ENCODE results near the gene KIRREL3. TPM values are rescaled to one million over a fixed set of nuclear protein-coding genes. Genes with fewer than 3 reads are reported as not detected.

Gene KIRREL3
- polyA plus RNA-seq, 1 donor (not counting 4 experiments of a cell fraction or from before 2014, with no cell fraction given): 0.04 TPM

DNA sequence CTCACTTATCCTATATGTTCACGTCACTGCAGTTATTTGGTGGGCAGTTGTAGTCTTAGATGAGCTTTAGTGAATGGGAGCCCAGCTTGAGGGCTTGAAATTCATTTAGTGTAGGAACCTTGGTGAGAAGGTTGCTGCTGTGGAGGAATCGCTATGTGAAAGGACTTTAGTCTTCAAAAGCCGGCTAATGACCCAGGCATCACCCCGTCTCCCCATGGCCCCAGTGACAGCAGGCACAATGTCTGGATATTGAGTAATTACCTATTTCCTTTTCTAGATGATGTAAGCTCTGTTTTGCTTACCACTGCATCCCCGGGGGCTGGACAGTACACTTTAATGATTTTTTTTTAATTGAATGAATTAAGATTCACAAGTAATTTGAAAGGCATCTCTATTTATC, 361.9 kb downstream of the KIRREL3 start:
- peaks cover 7% of the 10 kb centered on the region for H3K4me1 ChIP-seq (ENCODE audit: control insufficient read depth, extremely low read depth, insufficient read depth, low read length)
- H3K79me2 ChIP-seq (ENCODE audit: control insufficient read depth, insufficient read depth, low read length): no peaks in the 10 kb centered on the region
- H2AFZ ChIP-seq (ENCODE audit: control insufficient read depth, low read length): no peak overlapping the region
- H3K27ac ChIP-seq (ENCODE audit: control insufficient read depth, insufficient read depth, low read length): no peak overlapping the region
- no peaks in the 10 kb centered on the region for H3K27me3 ChIP-seq (ENCODE audit: control insufficient read depth, extremely low read depth, insufficient read depth, low read length)
- H4K20me1 ChIP-seq (ENCODE audit: control insufficient read depth, extremely low read depth, insufficient read depth, low read length): no peaks in the 10 kb centered on the region
- H3K4me3 ChIP-seq (ENCODE audit: control insufficient read depth in 2 of 3, extremely low read depth in 1 of 3, insufficient read depth in 2 of 3, low read depth in 1 of 3, low read length in 3 of 3): no peak overlapping the region
- no peak overlapping the region for H3K9ac ChIP-seq (ENCODE audit: control insufficient read depth, extremely low read depth, insufficient read depth, low read length)
- H3K9me3 ChIP-seq (ENCODE audit: control insufficient read depth, low read depth, low read length): no peaks in the 10 kb centered on the region
- dilution Hi-C loops (cut with MboI; ENCODE audit: extremely low pct_ligation_motif_present, low sequenced_read_pairs): no loop called here
- TF ChIP-seq, protein P1, sequence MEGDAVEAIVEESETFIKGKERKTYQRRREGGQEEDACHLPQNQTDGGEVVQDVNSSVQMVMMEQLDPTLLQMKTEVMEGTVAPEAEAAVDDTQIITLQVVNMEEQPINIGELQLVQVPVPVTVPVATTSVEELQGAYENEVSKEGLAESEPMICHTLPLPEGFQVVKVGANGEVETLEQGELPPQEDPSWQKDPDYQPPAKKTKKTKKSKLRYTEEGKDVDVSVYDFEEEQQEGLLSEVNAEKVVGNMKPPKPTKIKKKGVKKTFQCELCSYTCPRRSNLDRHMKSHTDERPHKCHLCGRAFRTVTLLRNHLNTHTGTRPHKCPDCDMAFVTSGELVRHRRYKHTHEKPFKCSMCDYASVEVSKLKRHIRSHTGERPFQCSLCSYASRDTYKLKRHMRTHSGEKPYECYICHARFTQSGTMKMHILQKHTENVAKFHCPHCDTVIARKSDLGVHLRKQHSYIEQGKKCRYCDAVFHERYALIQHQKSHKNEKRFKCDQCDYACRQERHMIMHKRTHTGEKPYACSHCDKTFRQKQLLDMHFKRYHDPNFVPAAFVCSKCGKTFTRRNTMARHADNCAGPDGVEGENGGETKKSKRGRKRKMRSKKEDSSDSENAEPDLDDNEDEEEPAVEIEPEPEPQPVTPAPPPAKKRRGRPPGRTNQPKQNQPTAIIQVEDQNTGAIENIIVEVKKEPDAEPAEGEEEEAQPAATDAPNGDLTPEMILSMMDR (optimal IDR thresholded peaks at IDR 0.05 in 1 of 3, IDR thresholded peaks at IDR 0.05 in 1 of 3, conservative IDR thresholded peaks at IDR 0.05 in 1 of 3; ENCODE audit: extremely low read depth in 1 of 3, insufficient read depth in 2 of 3, low read length in 3 of 3): no peak
- no peak for TF ChIP-seq EZH2 (IDR thresholded peaks at IDR 0.05; ENCODE audit: low read length)
- no peak overlapping the region for H3K4me2 ChIP-seq (ENCODE audit: control insufficient read depth, extremely low read depth, insufficient read depth, low read depth, low read length)
- DNase-seq (ENCODE audit: low read depth, low spot score) (no peak), FAIRE-seq (no peak)
- no peaks in the 10 kb centered on the region for H3K36me3 ChIP-seq (ENCODE audit: control insufficient read depth in 2 of 2, extremely low read depth in 1 of 2, insufficient read depth in 2 of 2, low read length in 2 of 2)
- H3K9me1 ChIP-seq (ENCODE audit: control insufficient read depth, extremely low read depth, insufficient read depth, low read length): no peaks in the 10 kb centered on the region

GRCh38 chr11:126637795-126638175, 362.8 kb downstream of the KIRREL3 start:
- Histone ChIP-seq H3K27me3 (ENCODE audit: control insufficient read depth, extremely low read depth, insufficient read depth, low read length) (no peaks in the 10 kb centered on the region), H2AFZ (ENCODE audit: control insufficient read depth, low read length) (no peak overlapping the region), H3K36me3 (ENCODE audit: control insufficient read depth in 2 of 2, extremely low read depth in 1 of 2, insufficient read depth in 2 of 2, low read length in 2 of 2) (no peaks in the 10 kb centered on the region), H3K27ac (ENCODE audit: control insufficient read depth, insufficient read depth, low read length) (no peak overlapping the region), H4K20me1 (ENCODE audit: control insufficient read depth, extremely low read depth, insufficient read depth, low read length) (no peaks in the 10 kb centered on the region), H3K9me1 (ENCODE audit: control insufficient read depth, extremely low read depth, insufficient read depth, low read length) (no peaks in the 10 kb centered on the region), H3K4me1 (ENCODE audit: control insufficient read depth, extremely low read depth, insufficient read depth, low read length) (peaks cover 7% of the 10 kb centered on the region), H3K9me3 (ENCODE audit: control insufficient read depth, low read depth, low read length) (no peaks in the 10 kb centered on the region), H3K4me2 (ENCODE audit: control insufficient read depth, extremely low read depth, insufficient read depth, low read depth, low read length) (no peak overlapping the region), H3K4me3 (ENCODE audit: control insufficient read depth in 2 of 3, extremely low read depth in 1 of 3, insufficient read depth in 2 of 3, low read depth in 1 of 3, low read length in 3 of 3) (no peak overlapping the region), H3K9ac (ENCODE audit: control insufficient read depth, extremely low read depth, insufficient read depth, low read length) (no peak overlapping the region), H3K79me2 (ENCODE audit: control insufficient read depth, insufficient read depth, low read length) (no peaks in the 10 kb centered on the region)
- dilution Hi-C loops (cut with MboI; ENCODE audit: extremely low pct_ligation_motif_present, low sequenced_read_pairs): no loop called here
- DNase-seq (ENCODE audit: low read depth, low spot score) (no peak), FAIRE-seq (no peak)
- no peak for TF ChIP-seq EZH2 (IDR thresholded peaks at IDR 0.05; ENCODE audit: low read length)
- TF ChIP-seq, protein P1 (optimal IDR thresholded peaks at IDR 0.05 in 1 of 3, IDR thresholded peaks at IDR 0.05 in 1 of 3, conservative IDR thresholded peaks at IDR 0.05 in 1 of 3; ENCODE audit: extremely low read depth in 1 of 3, insufficient read depth in 2 of 3, low read length in 3 of 3): no peak
